HEK293 (cell line): Measurements from ENCODE around the gene LRFN4.

ENCODE experiments used
- CTCF ChIA-PET: fragments of 350-600 bp; formaldehyde crosslinking; extraction: SDS; loops from one replicate; lab custom pipeline; 2021; ENCODE audit warnings: antibody characterized with exemption; lab: Yijun Ruan, JAX
- POLR2A ChIA-PET: fragments of 300-600 bp; formaldehyde crosslinking; extraction: SDS; loops from one replicate; lab custom pipeline; 2020; ENCODE audit warnings: antibody characterized with exemption, inconsistent platforms; lab: Yijun Ruan, JAX
- H3K27ac ChIP-seq: fragments of 200-500 bp; sonication (Bioruptor generic); 2 replicates; pipeline ENCODE4 v1.5.1; 2014; ENCODE audit warnings: low read depth, low read length, control low read depth, inconsistent platforms; ENCODE audit errors: extremely low read depth
- H3K36me3 ChIP-seq, 2 experiments: fragments of 200-500 bp in 1 of 2; sonication (Bioruptor generic) in 1 of 2; 1 replicate in 1 of 2; 2 replicates in 1 of 2; pipeline ENCODE4 v1.5.1; 2014 to 2017; ENCODE audit warnings: inconsistent platforms in 2 of 2, low read length in 2 of 2; ENCODE audit not compliant: control insufficient read depth in 2 of 2, insufficient read depth in 1 of 2
- H3K4me1 ChIP-seq: fragments of 200-500 bp; sonication (Bioruptor generic); 2 replicates; pipeline ENCODE4 v1.5.1; 2014; ENCODE audit warnings: mild to moderate bottlenecking, low read length, inconsistent platforms; ENCODE audit not compliant: control insufficient read depth, insufficient read depth
- H3K4me3 ChIP-seq: 2 replicates; pipeline ENCODE4 v1.5.1; 2011; ENCODE audit warnings: low read depth, mild to moderate bottlenecking, control low read depth, low read length, moderate library complexity
- H3K9me3 ChIP-seq: fragments of 200-500 bp; sonication (Bioruptor generic); 2 replicates; pipeline ENCODE4 v1.5.1; 2014; ENCODE audit warnings: low read depth, low read length, inconsistent platforms; ENCODE audit not compliant: control insufficient read depth, insufficient read depth
- AEBP2 ChIP-seq: fragments of 450-650 bp; formaldehyde crosslinking; IDR thresholded peaks from 2 replicates; pipeline ENCODE4 v1.5.1; 2016; ENCODE audit warnings: missing biosample characterization, missing genetic modification characterization, borderline replicate concordance
- GFI1B ChIP-seq: fragments of 450-650 bp; formaldehyde crosslinking; IDR thresholded peaks from 2 replicates; pipeline ENCODE4 v1.5.1; 2016; ENCODE audit warnings: missing biosample characterization, missing genetic modification characterization
- GLIS1 ChIP-seq: fragments of 450-650 bp; formaldehyde crosslinking; IDR thresholded peaks from 2 replicates; pipeline ENCODE4 v1.5.1; 2016; ENCODE audit warnings: missing biosample characterization, missing genetic modification characterization
- IKZF3 ChIP-seq: fragments of 450-650 bp; IDR thresholded peaks from 2 replicates; pipeline ENCODE4 v1.5.0; 2018; ENCODE audit warnings: missing biosample characterization, mild to moderate bottlenecking, missing genetic modification characterization, moderate library complexity
- KLF10 ChIP-seq: fragments of 450-650 bp; IDR thresholded peaks from 2 replicates; pipeline ENCODE4 v1.5.1; 2018; ENCODE audit warnings: missing biosample characterization, mild to moderate bottlenecking, missing genetic modification characterization
- PBX3 ChIP-seq: sonication (generic); formaldehyde crosslinking; IDR thresholded peaks from 2 replicates; pipeline ENCODE4 v1.8.1; 2022; ENCODE audit warnings: mild to moderate bottlenecking, moderate library complexity, missing genetic modification reagents
- PRDM10 ChIP-seq: fragments of 450-650 bp; formaldehyde crosslinking; IDR thresholded peaks from 2 replicates; pipeline ENCODE4 v1.5.1; 2016; ENCODE audit warnings: missing biosample characterization, missing genetic modification characterization
- PRDM4 ChIP-seq: fragments of 450-650 bp; formaldehyde crosslinking; IDR thresholded peaks from 2 replicates; pipeline ENCODE4 v1.5.1; 2017; ENCODE audit warnings: missing biosample characterization, missing genetic modification characterization
- TCF7L2 ChIP-seq: IDR thresholded peaks from 2 replicates; pipeline ENCODE4 v1.6.1; 2011; ENCODE audit warnings: low read depth, mild to moderate bottlenecking, inconsistent platforms, low read length, moderate library complexity, borderline replicate concordance
- WT1 ChIP-seq: fragments of 450-650 bp; formaldehyde crosslinking; IDR thresholded peaks from 2 replicates; pipeline ENCODE4 v1.5.1; 2016; ENCODE audit warnings: missing biosample characterization, missing genetic modification characterization
- ZBTB10 ChIP-seq: fragments of 450-650 bp; formaldehyde crosslinking; IDR thresholded peaks from 2 replicates; pipeline ENCODE4 v1.5.1; 2016; ENCODE audit warnings: missing biosample characterization, missing genetic modification characterization
- ZBTB6 ChIP-seq: fragments of 450-650 bp; formaldehyde crosslinking; IDR thresholded peaks from 2 replicates; pipeline ENCODE4 v1.5.1; 2017; ENCODE audit warnings: missing biosample characterization, missing genetic modification characterization
- ZNF174 ChIP-seq: fragments of 450-650 bp; formaldehyde crosslinking; IDR thresholded peaks from 2 replicates; pipeline ENCODE4 v1.5.0; 2017; ENCODE audit warnings: missing biosample characterization, mild to moderate bottlenecking, missing genetic modification characterization
- ZNF2 ChIP-seq: fragments of 450-650 bp; formaldehyde crosslinking; IDR thresholded peaks from 2 replicates; pipeline ENCODE4 v1.5.1; 2016; ENCODE audit warnings: missing biosample characterization, missing genetic modification characterization
- ZNF221 ChIP-seq: fragments of 450-650 bp; formaldehyde crosslinking; IDR thresholded peaks from 2 replicates; pipeline ENCODE4 v1.5.1; 2017; ENCODE audit warnings: missing biosample characterization, missing genetic modification characterization, borderline replicate concordance
- ZNF280D ChIP-seq: fragments of 450-650 bp; formaldehyde crosslinking; IDR thresholded peaks from 2 replicates; pipeline ENCODE4 v1.5.1; 2016; ENCODE audit warnings: missing biosample characterization, missing genetic modification characterization
- ZNF48 ChIP-seq: fragments of 450-650 bp; formaldehyde crosslinking; IDR thresholded peaks from 2 replicates; pipeline ENCODE4 v1.5.1; 2016; ENCODE audit warnings: missing biosample characterization, missing genetic modification characterization
- ZNF549 ChIP-seq: fragments of 450-650 bp; IDR thresholded peaks from 2 replicates; pipeline ENCODE4 v1.5.1; 2018; ENCODE audit warnings: missing biosample characterization, missing genetic modification characterization, mild to moderate bottlenecking, inconsistent platforms, moderate library complexity
- ZNF658 ChIP-seq: fragments of 450-650 bp; formaldehyde crosslinking; IDR thresholded peaks from 2 replicates; pipeline ENCODE4; 2016; ENCODE audit warnings: missing biosample characterization, missing genetic modification characterization
- ZNF660 ChIP-seq: fragments of 450-650 bp; IDR thresholded peaks from 2 replicates; pipeline ENCODE4 v1.5.1; 2018; ENCODE audit warnings: missing biosample characterization, mild to moderate bottlenecking, missing genetic modification characterization

Gene LRFN4

GRCh38 chr11:66845876-66846212 lies 11.0 kb upstream of the LRFN4 start:
- Histone ChIP-seq H3K9me3 (no peaks in the 10 kb centered on the region), H3K27ac (no peak overlapping the region), H3K4me1 (no peaks in the 10 kb centered on the region), H3K4me3 (no peak overlapping the region), H3K36me3 (peaks cover 0 to 64% of the 10 kb centered on the region in 2 experiments; a peak in 1 of 3 replicates)
- no peak for TF ChIP-seq AEBP2 (tag by site-specific recombination)
- TF ChIP-seq ZBTB6 (tag by site-specific recombination) = no peak
- TF ChIP-seq ZNF48 (tag by site-specific recombination) = no peak
- no peak for TF ChIP-seq ZNF660
- no peak for TF ChIP-seq PRDM10 (tag by site-specific recombination)
- no peak for TF ChIP-seq PRDM4 (tag by site-specific recombination)
- no peak for TF ChIP-seq PBX3 (CRISPR knock-in tag)
- no peak for TF ChIP-seq GFI1B (tag by site-specific recombination)
- TF ChIP-seq ZNF2 = no peak
- TF ChIP-seq ZBTB10 (tag by site-specific recombination) = no peak
- no peak for TF ChIP-seq ZNF174 (tag by site-specific recombination)
- TF ChIP-seq ZNF221 = no peak
- TF ChIP-seq ZNF549 (tag by site-specific recombination) = no peak
- no peak for TF ChIP-seq KLF10
- no peak for TF ChIP-seq WT1 (tag by site-specific recombination)
- TF ChIP-seq ZNF280D (tag by site-specific recombination) = no peak
- TF ChIP-seq ZNF658 = no peak
- no peak for TF ChIP-seq GLIS1 (tag by site-specific recombination)
- no peak for TF ChIP-seq IKZF3
- no peak for TF ChIP-seq TCF7L2
- ChIA-PET POLR2A (interaction anchor here (0.7 to 5.2 kb wide), 2 partner anchors 9 to 304 kb away, joined by 3 to 40 read pairs; no protein-coding TSS in a partner anchor), CTCF (interaction anchor here (0.5 to 0.7 kb wide), 2 partner anchors 128 to 253 kb away, joined by 3 to 4 read pairs; partner anchors contain the start of gene CCDC87)
